GM13977 (cell line): ENCODE data around the gene GNMT.

Experiments
- DNase-seq: peaks from one replicate; pipeline ENCODE4 v3.0.0; 2012; ENCODE audit warnings: low spot score
- CTCF ChIP-seq: IDR thresholded peaks from 2 replicates; pipeline ENCODE4 v1.5.1; 2012; ENCODE audit warnings: mild to moderate bottlenecking, control low read depth; ENCODE audit not compliant: insufficient read depth; ENCODE audit errors: extremely low read depth, missing control alignments
- in situ Hi-C: fragments of 300-500 bp; cut with MboI; formaldehyde crosslinking; loops from one replicate; pipeline ENCODE4 v1.12.0; 2022; ENCODE audit warnings: low sequenced_read_pairs, low pct_unique_long_range_greater_than_20kb, mixed read lengths, inconsistent platforms; ENCODE audit not compliant: unreplicated experiment

Gene GNMT

GRCh38 chr6:42971746-42972327 is 11.3 kb downstream of the GNMT start:
- in situ Hi-C loops = no loop called here
- no peak for DNase-seq
- TF ChIP-seq CTCF = no peak

- in situ Hi-C loops = no loop called here
- DNase-seq = no peak
- TF ChIP-seq CTCF = no peak
Measured at GRCh38 chr6:42973926-42974325, 13.4 kb downstream of the GNMT start.

GRCh38 chr6:42974919-42975505 is 14.5 kb downstream of the GNMT start:
- no peak for TF ChIP-seq CTCF
- in situ Hi-C loops = no loop called here
- DNase-seq = no peak

- in situ Hi-C loops = no loop called here
- DNase-seq = peak; percentile 47
- no peak for TF ChIP-seq CTCF
Measured at GRCh38 chr6:42978487-42978838, 17.9 kb downstream of the GNMT start.

- DNase-seq = peak; percentile 95
- in situ Hi-C loops = no loop called here
- no peak for TF ChIP-seq CTCF
Measured at GRCh38 chr6:42978839-42979522, 18.4 kb downstream of the GNMT start, which contains the start of gene PEX6. Gene PEX6 (minus strand): TSS chr6:42979181. CDS start chr6:42979150, 31 bp downstream.

GRCh38 chr6:42979523-42980177 is 19.1 kb downstream of the GNMT start:
- TF ChIP-seq CTCF = no peak
- in situ Hi-C loops = no loop called here
- no peak for DNase-seq
